ENCODE results near the gene SPEF1.

GRCh38 chr20:3815703-3816315 lies 34.6 kb upstream of the SPEF1 start:
- TF ChIP-seq CTCF (IDR thresholded peaks at IDR 0.05) = no peak
- TF ChIP-seq POLR2A (IDR thresholded peaks at IDR 0.05) = no peak

All from body of pancreas (tissue), 4 donors.